ENCODE results near the gene LGSN.

The LGSN gene

DNA sequence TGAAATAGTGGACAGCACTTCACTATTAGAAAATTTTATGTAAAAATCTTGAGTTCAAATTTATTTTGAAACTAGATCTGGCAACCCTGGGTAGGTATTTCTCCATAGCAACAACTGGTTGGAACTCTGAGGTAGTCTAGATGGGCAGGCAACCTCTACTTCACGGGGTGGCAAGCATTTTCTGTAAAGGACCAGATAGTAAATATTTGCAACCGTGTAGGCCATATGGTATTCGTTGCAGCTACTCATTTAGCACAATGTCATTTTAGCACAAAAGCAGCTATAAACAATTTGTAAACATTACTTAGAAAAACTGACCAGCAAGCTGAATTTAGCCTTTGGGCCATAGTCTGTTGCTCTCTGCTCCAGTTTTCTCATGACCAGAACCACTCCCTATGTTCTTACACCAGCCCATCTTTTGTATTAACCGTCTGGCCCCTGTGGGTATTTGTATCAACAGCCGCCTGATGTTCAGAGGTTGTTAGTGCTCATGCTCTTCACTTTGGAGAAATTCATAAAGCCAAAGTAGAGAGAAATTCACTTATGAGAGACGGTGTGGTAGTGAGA is 29.2 kb downstream of the LGSN start:
- H3K27me3 ChIP-seq (ENCODE audit: insufficient read depth, low read length, poor library complexity, severe bottlenecking), result no peaks in the 10 kb centered on the region
- H3K9me3 ChIP-seq (ENCODE audit: insufficient read depth, low read depth, low read length), result no peaks in the 10 kb centered on the region
- H3K79me2 ChIP-seq (ENCODE audit: insufficient read depth, low read length), result no peaks in the 10 kb centered on the region

DNA sequence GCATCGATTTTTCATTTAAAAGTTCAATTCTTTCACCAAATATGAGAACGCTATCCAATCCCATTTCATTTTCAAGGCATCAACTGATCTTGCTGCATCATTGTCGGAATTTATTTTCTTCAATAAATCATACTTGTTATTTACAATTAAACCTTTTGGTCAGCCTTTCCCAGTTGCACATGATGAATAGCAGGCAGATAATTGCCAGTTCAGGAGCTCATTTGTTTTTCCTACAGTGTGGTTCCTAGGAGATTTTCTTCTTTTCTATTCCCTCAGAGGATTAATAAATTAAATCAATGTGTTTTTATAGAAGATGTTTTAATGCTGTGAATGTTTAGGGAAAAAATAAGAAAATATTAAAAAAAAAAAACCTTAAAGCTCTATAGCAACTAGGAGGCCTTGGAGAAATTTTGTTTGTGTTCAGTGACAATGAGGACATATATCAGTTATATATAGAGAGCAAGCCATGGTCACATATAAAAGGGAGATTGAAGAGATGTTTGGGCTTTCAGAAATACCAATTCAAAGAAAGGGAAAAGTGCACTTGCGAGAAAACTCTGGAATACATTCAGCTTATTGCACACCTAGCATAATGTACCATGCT is 30.4 kb downstream of the LGSN start:
- H3K36me3 ChIP-seq (ENCODE audit: insufficient read depth, low read length), result no peaks in the 10 kb centered on the region
- TF ChIP-seq, protein P1, sequence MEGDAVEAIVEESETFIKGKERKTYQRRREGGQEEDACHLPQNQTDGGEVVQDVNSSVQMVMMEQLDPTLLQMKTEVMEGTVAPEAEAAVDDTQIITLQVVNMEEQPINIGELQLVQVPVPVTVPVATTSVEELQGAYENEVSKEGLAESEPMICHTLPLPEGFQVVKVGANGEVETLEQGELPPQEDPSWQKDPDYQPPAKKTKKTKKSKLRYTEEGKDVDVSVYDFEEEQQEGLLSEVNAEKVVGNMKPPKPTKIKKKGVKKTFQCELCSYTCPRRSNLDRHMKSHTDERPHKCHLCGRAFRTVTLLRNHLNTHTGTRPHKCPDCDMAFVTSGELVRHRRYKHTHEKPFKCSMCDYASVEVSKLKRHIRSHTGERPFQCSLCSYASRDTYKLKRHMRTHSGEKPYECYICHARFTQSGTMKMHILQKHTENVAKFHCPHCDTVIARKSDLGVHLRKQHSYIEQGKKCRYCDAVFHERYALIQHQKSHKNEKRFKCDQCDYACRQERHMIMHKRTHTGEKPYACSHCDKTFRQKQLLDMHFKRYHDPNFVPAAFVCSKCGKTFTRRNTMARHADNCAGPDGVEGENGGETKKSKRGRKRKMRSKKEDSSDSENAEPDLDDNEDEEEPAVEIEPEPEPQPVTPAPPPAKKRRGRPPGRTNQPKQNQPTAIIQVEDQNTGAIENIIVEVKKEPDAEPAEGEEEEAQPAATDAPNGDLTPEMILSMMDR (conservative IDR thresholded peaks at IDR 0.05; ENCODE audit: low read length), result no peak
- TF ChIP-seq EZH2phosphoT487 (IDR thresholded peaks at IDR 0.05; ENCODE audit: borderline replicate concordance), result no peak

More for the DNA sequence above, 29.2 kb downstream of the LGSN start:
- H3K4me1 ChIP-seq (ENCODE audit: insufficient read depth, low read length, poor library complexity, severe bottlenecking), result no peaks in the 10 kb centered on the region
- H3F3A ChIP-seq (ENCODE audit: low read depth), result no peaks in the 10 kb centered on the region
- H4K20me1 ChIP-seq (ENCODE audit: insufficient read depth, low read length, poor library complexity, severe bottlenecking), result no peaks in the 10 kb centered on the region
- H3K9ac ChIP-seq (ENCODE audit: low read depth, low read length, poor library complexity, severe bottlenecking), result no peak overlapping the region
- H3K9me2 ChIP-seq (replicated peaks; ENCODE audit: low read depth, low read length), result no peaks in the 10 kb centered on the region
- H3K4me3 ChIP-seq (ENCODE audit: low read length, poor library complexity, severe bottlenecking), result no peak overlapping the region
- H2AFZ ChIP-seq (ENCODE audit: low read length), result no peak overlapping the region
- no peak overlapping the region for H3K4me2 ChIP-seq (ENCODE audit: low read depth, low read length, poor library complexity, severe bottlenecking)
- TF ChIP-seq, protein P1 (conservative IDR thresholded peaks at IDR 0.05; ENCODE audit: low read length), result no peak
- no peak for TF ChIP-seq EZH2phosphoT487 (IDR thresholded peaks at IDR 0.05; ENCODE audit: borderline replicate concordance)
- H3K36me3 ChIP-seq (ENCODE audit: insufficient read depth, low read length), result no peaks in the 10 kb centered on the region

DNA sequence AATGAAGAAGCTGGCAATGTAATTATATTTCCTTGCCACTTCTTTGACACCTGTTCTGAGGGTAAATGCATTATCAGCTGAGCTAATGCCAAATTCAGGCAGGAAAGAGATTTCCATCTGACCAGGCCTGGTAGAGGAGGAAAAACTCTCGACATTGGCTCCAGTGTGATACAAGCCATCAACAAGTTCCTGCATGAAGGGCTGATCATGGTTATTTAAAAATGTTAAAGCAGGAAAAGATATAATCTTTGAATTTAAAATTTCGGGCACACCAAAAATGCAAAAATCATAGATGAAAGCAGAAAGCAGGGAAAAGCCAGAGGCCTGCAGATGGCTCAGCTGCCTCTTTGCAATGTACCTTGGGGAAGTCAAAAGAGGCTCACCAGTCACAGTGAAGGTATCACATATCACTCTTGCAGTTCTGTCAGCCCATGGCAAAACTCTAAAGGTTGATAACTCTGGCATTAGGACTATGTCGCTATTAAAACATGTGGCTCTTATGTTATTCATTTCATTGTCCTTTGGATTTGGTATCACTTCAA is 39.1 kb downstream of the LGSN start:
- no peak overlapping the region for H3K9ac ChIP-seq (ENCODE audit: low read depth, low read length, poor library complexity, severe bottlenecking)
- H3K4me1 ChIP-seq (ENCODE audit: insufficient read depth, low read length, poor library complexity, severe bottlenecking), result no peaks in the 10 kb centered on the region
- no peaks in the 10 kb centered on the region for H3K36me3 ChIP-seq (ENCODE audit: insufficient read depth, low read length)
- no peak overlapping the region for H3K4me2 ChIP-seq (ENCODE audit: low read depth, low read length, poor library complexity, severe bottlenecking)
- no peaks in the 10 kb centered on the region for H3K9me2 ChIP-seq (replicated peaks; ENCODE audit: low read depth, low read length)
- no peaks in the 10 kb centered on the region for H3K9me3 ChIP-seq (ENCODE audit: insufficient read depth, low read depth, low read length)
- no peaks in the 10 kb centered on the region for H3K27me3 ChIP-seq (ENCODE audit: insufficient read depth, low read length, poor library complexity, severe bottlenecking)
- no peaks in the 10 kb centered on the region for H4K20me1 ChIP-seq (ENCODE audit: insufficient read depth, low read length, poor library complexity, severe bottlenecking)
- no peaks in the 10 kb centered on the region for H3K79me2 ChIP-seq (ENCODE audit: insufficient read depth, low read length)
- H3K4me3 ChIP-seq (ENCODE audit: low read length, poor library complexity, severe bottlenecking), result no peak overlapping the region
- TF ChIP-seq, protein P1 (conservative IDR thresholded peaks at IDR 0.05; ENCODE audit: low read length), result no peak
- TF ChIP-seq EZH2phosphoT487 (IDR thresholded peaks at IDR 0.05; ENCODE audit: borderline replicate concordance), result no peak
- H3F3A ChIP-seq (ENCODE audit: low read depth), result no peaks in the 10 kb centered on the region
- no peak overlapping the region for H2AFZ ChIP-seq (ENCODE audit: low read length)

More for the DNA sequence above, 30.4 kb downstream of the LGSN start:
- Histone ChIP-seq H4K20me1 (ENCODE audit: insufficient read depth, low read length, poor library complexity, severe bottlenecking) (no peaks in the 10 kb centered on the region), H3K79me2 (ENCODE audit: insufficient read depth, low read length) (no peaks in the 10 kb centered on the region), H2AFZ (ENCODE audit: low read length) (no peak overlapping the region), H3K27me3 (ENCODE audit: insufficient read depth, low read length, poor library complexity, severe bottlenecking) (no peaks in the 10 kb centered on the region), H3K4me3 (ENCODE audit: low read length, poor library complexity, severe bottlenecking) (no peak overlapping the region), H3F3A (ENCODE audit: low read depth) (no peaks in the 10 kb centered on the region), H3K9ac (ENCODE audit: low read depth, low read length, poor library complexity, severe bottlenecking) (no peak overlapping the region), H3K9me2 (replicated peaks; ENCODE audit: low read depth, low read length) (no peaks in the 10 kb centered on the region), H3K9me3 (ENCODE audit: insufficient read depth, low read depth, low read length) (no peaks in the 10 kb centered on the region), H3K4me2 (ENCODE audit: low read depth, low read length, poor library complexity, severe bottlenecking) (no peak overlapping the region), H3K4me1 (ENCODE audit: insufficient read depth, low read length, poor library complexity, severe bottlenecking) (no peaks in the 10 kb centered on the region)
